SH-SY5Y (cell line): ENCODE measurements around the gene NKAIN4.

Source experiments
- GATA2 ChIP-seq: IDR thresholded peaks from 2 replicates; pipeline ENCODE4 v1.6.1; 2011; ENCODE audit warnings: mild to moderate bottlenecking, low read depth, low read length
- GATA3 ChIP-seq: IDR thresholded peaks from 2 replicates; pipeline ENCODE4 v1.6.1; 2011; ENCODE audit warnings: low read depth, mild to moderate bottlenecking, low read length, moderate library complexity

DNA sequence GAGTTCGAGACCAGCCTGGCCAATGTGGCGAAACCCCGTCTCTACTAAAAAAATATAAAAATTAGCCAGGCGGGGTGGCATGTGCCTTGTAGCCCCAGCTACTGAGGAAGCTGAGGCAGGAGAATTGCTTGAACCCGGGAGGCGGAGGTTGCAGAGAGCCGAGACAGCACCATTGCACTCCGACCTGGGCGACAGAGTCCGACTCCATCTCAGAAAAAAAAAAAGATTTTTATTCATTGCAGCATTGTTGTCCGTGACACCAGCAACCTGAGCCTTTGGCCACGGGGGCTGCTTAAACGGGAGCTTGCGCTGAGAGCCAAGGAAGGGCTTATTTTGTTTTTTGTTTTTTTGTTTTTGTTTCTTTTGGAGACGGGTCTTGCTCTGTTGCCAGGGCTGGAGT is 25.7 kb upstream of the NKAIN4 start:
- no peak for TF ChIP-seq GATA2
- no peak for TF ChIP-seq GATA3
